ENCODE results near the gene CFAP73.
"Not testable (repeated sequence)": the region's sequence is repeated elsewhere in the genome, so short reads cannot be mapped to it uniquely, and the experiment has no call there.

Gene CFAP73

GRCh38 chr12:113186666-113187325 lies 37.3 kb downstream of the CFAP73 start:
- no peak for DNase-seq (ENCODE audit: low spot score)

DNA sequence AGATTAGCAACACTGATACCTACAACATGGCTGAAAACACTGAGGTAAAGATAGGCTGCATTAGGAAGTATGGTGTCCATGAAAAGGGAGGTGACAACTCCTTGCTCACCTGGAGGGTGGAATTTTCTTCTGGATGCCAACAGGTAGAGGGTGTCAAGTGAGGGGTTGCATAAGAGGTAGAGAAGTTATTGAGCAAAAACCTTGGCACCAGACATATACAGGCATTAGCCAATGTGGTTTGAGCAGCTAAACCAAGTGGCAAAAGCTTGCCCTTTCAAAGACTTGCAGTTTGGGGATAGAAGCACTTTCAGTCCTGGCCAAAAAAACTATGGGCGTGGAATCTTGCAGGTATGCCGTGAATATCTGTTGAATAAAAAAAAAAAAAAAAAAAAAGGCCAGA lies 39.8 kb downstream of the CFAP73 start:
- DNase-seq (ENCODE audit: low spot score), result no peak

DNA sequence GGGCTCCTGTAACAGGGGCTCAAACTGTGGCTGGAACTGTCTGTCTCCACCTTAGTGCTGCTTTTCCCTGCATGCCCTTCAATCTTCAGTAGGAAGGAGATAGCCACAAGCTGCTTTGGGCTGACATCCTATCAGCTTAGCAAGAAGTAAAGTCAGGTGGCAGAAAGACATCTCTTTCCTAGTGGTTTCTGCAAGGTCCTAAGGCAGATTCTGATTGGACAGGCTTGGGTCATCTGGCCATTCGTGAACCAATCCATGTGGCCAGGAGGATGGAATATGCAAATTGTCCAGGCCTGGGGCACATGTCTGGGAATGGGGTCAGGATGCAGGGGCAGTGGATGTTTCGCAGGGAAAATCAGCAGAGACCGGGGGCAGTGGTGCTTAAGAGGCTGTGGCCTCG lies 41.2 kb downstream of the CFAP73 start:
- peak; percentile 86 for DNase-seq (ENCODE audit: low spot score)

DNA sequence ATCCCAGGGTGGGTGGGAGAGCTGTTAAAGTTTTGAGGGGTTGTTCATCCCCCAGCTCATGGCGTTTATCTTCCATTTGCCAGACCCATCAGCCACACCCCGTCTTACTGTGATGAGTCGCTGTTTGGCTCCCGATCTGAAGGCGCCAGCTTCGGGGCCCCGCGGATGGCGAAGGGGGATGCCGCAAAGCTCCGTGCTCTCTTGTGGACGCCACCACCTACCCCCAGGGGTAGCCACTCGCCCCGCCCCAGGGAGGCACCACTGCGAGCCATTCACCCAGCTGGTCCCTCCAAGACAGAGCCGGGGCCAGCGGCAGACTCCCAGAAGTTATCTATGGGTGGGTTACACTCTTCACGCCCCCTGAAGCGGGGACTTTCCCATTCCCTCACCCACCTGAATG lies 41.7 kb downstream of the CFAP73 start:
- DNase-seq (ENCODE audit: low spot score), result no peak

DNA sequence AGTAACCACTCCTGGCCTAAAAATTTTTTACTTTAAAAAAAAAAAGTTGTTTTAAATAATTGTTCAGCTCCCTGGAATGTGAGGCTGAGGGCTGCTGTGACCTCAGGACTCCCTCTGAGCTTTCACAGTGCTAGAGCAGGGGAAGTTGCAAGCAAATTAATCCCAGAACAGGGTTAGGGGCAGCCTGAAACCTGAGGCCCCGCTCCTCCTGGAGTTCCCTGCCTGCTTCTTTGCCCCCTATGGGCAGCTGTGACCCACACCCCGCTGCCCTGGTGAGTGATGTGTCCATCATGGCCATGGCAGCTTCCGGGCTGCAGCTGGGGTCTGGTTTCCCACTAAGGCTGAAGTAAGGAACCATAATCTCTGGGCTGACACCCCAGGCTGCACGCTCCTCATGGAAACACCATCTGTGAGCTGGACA lies 45.5 kb downstream of the CFAP73 start:
- no peak for DNase-seq (ENCODE audit: low spot score)

DNA sequence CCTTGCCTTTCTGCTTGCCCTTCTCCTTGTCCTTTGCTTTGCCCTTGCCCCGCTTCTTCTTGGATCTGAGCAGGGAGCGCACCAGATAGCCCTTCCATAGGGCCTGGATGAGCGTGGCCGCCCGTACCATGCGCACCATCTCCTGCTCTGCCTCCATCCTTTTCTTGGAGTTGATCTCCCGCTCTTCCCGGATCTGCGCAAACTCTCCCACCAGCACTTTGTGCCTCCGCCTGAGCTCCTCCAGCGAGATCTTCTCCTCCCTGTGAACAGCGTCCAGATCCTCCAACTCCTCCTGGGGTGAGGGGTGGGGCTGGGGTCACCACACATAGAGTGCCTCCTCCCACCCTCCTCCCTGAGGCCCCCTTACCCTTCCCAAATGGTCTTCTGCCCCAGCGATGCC lies 46.1 kb downstream of the CFAP73 start:
- DNase-seq (ENCODE audit: low spot score), result no peak

DNA sequence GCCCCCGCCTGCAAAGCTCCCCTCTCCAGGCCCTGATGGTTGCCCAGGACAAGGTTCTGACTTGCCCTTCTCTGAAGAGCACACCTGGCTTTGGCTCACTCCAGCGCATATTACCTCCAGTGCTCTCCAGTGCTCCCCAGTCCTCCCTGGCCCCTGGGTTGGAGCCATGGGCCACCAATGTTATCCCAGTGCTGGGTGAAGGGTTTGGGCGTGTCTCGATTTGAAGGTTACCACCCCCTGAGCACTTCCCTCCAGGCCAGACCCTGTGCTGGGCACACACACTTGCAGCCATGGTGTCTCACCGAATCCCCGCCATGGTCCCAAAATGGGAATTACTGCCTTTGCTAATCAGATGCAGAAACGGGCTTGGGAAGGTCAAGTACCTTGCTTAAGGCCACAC lies 47.1 kb downstream of the CFAP73 start:
- no peak for DNase-seq (ENCODE audit: low spot score)

DNA sequence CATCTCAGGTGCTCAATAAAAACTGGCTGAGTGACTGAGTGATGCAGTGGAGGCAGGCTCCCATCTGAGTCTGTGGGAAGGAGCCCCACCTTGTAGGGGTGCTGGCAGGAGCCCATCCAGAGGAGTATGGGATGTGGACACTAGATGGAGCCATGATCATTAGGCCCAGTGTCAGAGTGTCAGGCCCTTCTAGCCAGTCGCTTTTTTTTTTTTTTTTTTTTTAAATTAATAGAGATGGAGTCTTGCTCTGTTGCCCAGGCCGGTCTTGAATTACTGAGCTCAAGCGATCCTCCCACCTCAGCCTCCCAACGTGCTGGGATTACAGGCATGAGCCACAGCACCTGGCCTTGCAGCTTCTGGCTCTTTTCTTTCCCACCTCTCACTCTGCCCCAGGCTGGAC lies 47.5 kb downstream of the CFAP73 start:
- DNase-seq (ENCODE audit: low spot score), result peak; percentile 65

- no peak for DNase-seq (ENCODE audit: low spot score)
Measured at GRCh38 chr12:113197518-113198077, 48.1 kb downstream of the CFAP73 start.

GRCh38 chr12:113198296-113198695 lies 48.8 kb downstream of the CFAP73 start:
- DNase-seq (ENCODE audit: low spot score), result no peak

GRCh38 chr12:113200021-113200797 lies 50.7 kb downstream of the CFAP73 start:
- DNase-seq (ENCODE audit: low spot score), result no peak

- no peak for DNase-seq (ENCODE audit: low spot score)
Measured at GRCh38 chr12:113201187-113202177, 52.0 kb downstream of the CFAP73 start.

GRCh38 chr12:113202300-113203075 lies 53.0 kb downstream of the CFAP73 start:
- DNase-seq (ENCODE audit: low spot score), result no peak

GRCh38 chr12:113203852-113204760 lies 54.6 kb downstream of the CFAP73 start:
- no peak for DNase-seq (ENCODE audit: low spot score)

- no peak for DNase-seq (ENCODE audit: low spot score)
Measured at GRCh38 chr12:113204804-113205203, 55.3 kb downstream of the CFAP73 start.

GRCh38 chr12:113206802-113207201 lies 57.3 kb downstream of the CFAP73 start:
- not testable (repeated sequence) for DNase-seq (ENCODE audit: low spot score)

GRCh38 chr12:113207613-113208040 lies 58.1 kb downstream of the CFAP73 start:
- DNase-seq (ENCODE audit: low spot score), result no peak

- DNase-seq (ENCODE audit: low spot score), result no peak
Measured at GRCh38 chr12:113208041-113208934, 58.8 kb downstream of the CFAP73 start.
